HepG2 (cell line): Measurements from ENCODE around the gene TMEM258. TPM values are rescaled to one million over a fixed set of nuclear protein-coding genes. Genes with fewer than 3 reads are reported as not detected.
A peak's percentile ranks its signal among the peaks of the same experiment; 100 is the strongest.

ENCODE experiments used
- AGO2 ChIP-seq: fragments of 200-400 bp; formaldehyde crosslinking; optimal IDR thresholded peaks from 2 replicates; pipeline ENCODE3; 2017; ENCODE audit warnings: mild to moderate bottlenecking, low read depth, low read length, moderate library complexity
- HNRNPL ChIP-seq: fragments of 200-400 bp; formaldehyde crosslinking; IDR thresholded peaks from 2 replicates; pipeline ENCODE4 v1.6.1; 2017; ENCODE audit warnings: mild to moderate bottlenecking, low read depth, low read length
- KDM1A ChIP-seq: IDR thresholded peaks from 2 replicates; pipeline ENCODE4 v1.6.1; 2016; ENCODE audit warnings: missing compliant biosample characterization
- NCOR1 ChIP-seq: fragments of 200-600 bp; sonication (generic); IDR thresholded peaks from 2 replicates; pipeline ENCODE4 v1.7.0; 2017; ENCODE audit warnings: antibody characterized with exemption, low read length, borderline replicate concordance
- NRL ChIP-seq: sonication (generic); formaldehyde crosslinking; IDR thresholded peaks from 2 replicates; pipeline ENCODE4 v1.5.0; 2020; ENCODE audit warnings: missing genetic modification reagents, mild to moderate bottlenecking, moderate library complexity, borderline replicate concordance
- POLR2A ChIP-seq, 2 experiments: IDR thresholded peaks; 2 replicates each; pipeline ENCODE4 v1.6.1; 2011; ENCODE audit warnings: low read depth in 2 of 2, low read length in 2 of 2, mild to moderate bottlenecking in 1 of 2, moderate library complexity in 1 of 2; ENCODE audit not compliant: insufficient read depth in 1 of 2
- SALL1 ChIP-seq: sonication (generic); formaldehyde crosslinking; IDR thresholded peaks from 2 replicates; pipeline ENCODE4 v1.8.0; 2022; ENCODE audit warnings: mild to moderate bottlenecking, missing genetic modification reagents
- SOX6 ChIP-seq, 2 experiments: fragments of 450-650 bp in 1 of 2; sonication (generic) in 1 of 2; formaldehyde crosslinking in 1 of 2; IDR thresholded peaks; 2 replicates each; pipeline versions ENCODE4 v1.4.0 to v1.6.1; 2017 to 2020; ENCODE audit warnings: antibody characterized with exemption in 1 of 2, mild to moderate bottlenecking in 1 of 2, missing genetic modification reagents in 1 of 2
- ZNF205 ChIP-seq: IDR thresholded peaks from 2 replicates; pipeline ENCODE4 v1.6.1; 2018; ENCODE audit warnings: missing biosample characterization, missing genetic modification reagents
- ZNF335 ChIP-seq: sonication (generic); formaldehyde crosslinking; IDR thresholded peaks from 2 replicates; pipeline ENCODE4 v1.4.0; 2020; ENCODE audit warnings: missing genetic modification reagents
- ZNF350 ChIP-seq: sonication (generic); formaldehyde crosslinking; IDR thresholded peaks from 2 replicates; pipeline ENCODE4 v1.4.0; 2020; ENCODE audit warnings: mild to moderate bottlenecking, low read depth, missing genetic modification reagents, borderline replicate concordance
- ZNF563 ChIP-seq: sonication (generic); formaldehyde crosslinking; IDR thresholded peaks from 2 replicates; pipeline ENCODE4 v1.8.0; 2022; ENCODE audit warnings: mild to moderate bottlenecking, moderate library complexity, missing genetic modification reagents
- ZNF572 ChIP-seq: sonication (generic); formaldehyde crosslinking; IDR thresholded peaks from 2 replicates; pipeline ENCODE4 v1.5.1; 2020; ENCODE audit warnings: mild to moderate bottlenecking, missing genetic modification reagents
- ZNF7 ChIP-seq: IDR thresholded peaks from 2 replicates; pipeline ENCODE4 v1.6.1; 2016; ENCODE audit warnings: missing biosample characterization, missing genetic modification reagents
- polyA plus RNA-seq, 8 experiments: library from polyadenylated mRNA; depleted of rRNA in 3 of 8; stranded (reverse) in 7 of 8; unstranded in 1 of 8; fragments of >200 nt; fragmentation: Illumina TruSeq in 4 of 8; extraction: Trizol in 4 of 8; gene quantifications; 2 replicates each; pipeline versions ENCODE4 v1.2.1 to v1.2.3, GENCODE V29; 2011 to 2016; ENCODE audit warnings: low read depth in 4 of 8, missing spikeins in 1 of 8, mixed read lengths in 1 of 8; ENCODE audit not compliant: insufficient read depth in 1 of 8
- total RNA-seq, 5 experiments: library from RNA; depleted of rRNA; stranded (reverse); fragments of >200 nt; fragmentation: Illumina TruSeq; extraction: Trizol; gene quantifications; 2 replicates each; pipeline ENCODE4 v1.2.3, GENCODE V29; 2016; ENCODE audit warnings: low read depth in 1 of 5
- TF ChIP-seq, protein P1 (sequence below): sonication (generic); formaldehyde crosslinking; IDR thresholded peaks from 2 replicates; pipeline ENCODE4 v1.4.0; 2020; ENCODE audit warnings: mild to moderate bottlenecking, missing genetic modification reagents, borderline replicate concordance
- TF ChIP-seq, protein P2 (sequence below): fragments of 450-650 bp; IDR thresholded peaks from 2 replicates; pipeline ENCODE4 v1.6.1; 2017
- TF ChIP-seq, protein P3 (sequence below): sonication (generic); formaldehyde crosslinking; IDR thresholded peaks from 2 replicates; pipeline ENCODE4 v1.5.1; 2020; ENCODE audit warnings: mild to moderate bottlenecking, missing genetic modification reagents, moderate library complexity

The TMEM258 gene
- total and polyA plus RNA-seq, 2 of the 13 experiments (the other 11 are each of a cell fraction or from before 2014, with no cell fraction given) = 175 to 424 TPM

DNA sequence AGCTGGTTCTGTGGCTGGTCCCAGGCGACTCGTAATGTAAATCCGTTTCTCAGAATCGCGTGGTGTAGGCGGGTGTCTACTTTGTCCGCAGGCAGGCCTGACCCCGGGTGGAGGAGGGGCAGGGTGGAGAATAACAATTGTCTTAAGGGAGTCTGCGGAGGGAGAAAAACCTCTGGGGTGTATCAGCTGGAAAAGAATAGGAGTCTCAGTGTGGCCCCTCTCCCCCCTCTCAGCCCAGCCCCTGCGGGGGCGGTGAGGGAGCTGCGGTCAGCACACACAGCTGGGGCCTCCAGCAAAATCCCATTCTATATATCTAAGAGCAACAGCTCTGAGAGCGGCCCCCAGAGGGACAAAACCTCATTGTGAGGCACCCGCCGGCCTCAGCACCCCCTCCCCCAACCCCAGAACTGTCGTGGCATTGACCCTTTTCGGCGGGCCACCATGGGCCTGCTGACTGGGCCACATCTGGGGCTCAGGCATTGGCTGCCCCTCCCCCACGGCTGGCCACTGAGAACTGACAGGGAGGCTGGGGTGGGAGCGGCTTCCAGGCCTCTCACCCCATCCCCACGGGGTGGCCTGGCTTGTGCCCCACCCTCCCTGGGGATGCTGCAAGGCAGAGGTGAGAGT is 42.7 kb downstream of the TMEM258 start (continued):
- TF ChIP-seq, protein P1, sequence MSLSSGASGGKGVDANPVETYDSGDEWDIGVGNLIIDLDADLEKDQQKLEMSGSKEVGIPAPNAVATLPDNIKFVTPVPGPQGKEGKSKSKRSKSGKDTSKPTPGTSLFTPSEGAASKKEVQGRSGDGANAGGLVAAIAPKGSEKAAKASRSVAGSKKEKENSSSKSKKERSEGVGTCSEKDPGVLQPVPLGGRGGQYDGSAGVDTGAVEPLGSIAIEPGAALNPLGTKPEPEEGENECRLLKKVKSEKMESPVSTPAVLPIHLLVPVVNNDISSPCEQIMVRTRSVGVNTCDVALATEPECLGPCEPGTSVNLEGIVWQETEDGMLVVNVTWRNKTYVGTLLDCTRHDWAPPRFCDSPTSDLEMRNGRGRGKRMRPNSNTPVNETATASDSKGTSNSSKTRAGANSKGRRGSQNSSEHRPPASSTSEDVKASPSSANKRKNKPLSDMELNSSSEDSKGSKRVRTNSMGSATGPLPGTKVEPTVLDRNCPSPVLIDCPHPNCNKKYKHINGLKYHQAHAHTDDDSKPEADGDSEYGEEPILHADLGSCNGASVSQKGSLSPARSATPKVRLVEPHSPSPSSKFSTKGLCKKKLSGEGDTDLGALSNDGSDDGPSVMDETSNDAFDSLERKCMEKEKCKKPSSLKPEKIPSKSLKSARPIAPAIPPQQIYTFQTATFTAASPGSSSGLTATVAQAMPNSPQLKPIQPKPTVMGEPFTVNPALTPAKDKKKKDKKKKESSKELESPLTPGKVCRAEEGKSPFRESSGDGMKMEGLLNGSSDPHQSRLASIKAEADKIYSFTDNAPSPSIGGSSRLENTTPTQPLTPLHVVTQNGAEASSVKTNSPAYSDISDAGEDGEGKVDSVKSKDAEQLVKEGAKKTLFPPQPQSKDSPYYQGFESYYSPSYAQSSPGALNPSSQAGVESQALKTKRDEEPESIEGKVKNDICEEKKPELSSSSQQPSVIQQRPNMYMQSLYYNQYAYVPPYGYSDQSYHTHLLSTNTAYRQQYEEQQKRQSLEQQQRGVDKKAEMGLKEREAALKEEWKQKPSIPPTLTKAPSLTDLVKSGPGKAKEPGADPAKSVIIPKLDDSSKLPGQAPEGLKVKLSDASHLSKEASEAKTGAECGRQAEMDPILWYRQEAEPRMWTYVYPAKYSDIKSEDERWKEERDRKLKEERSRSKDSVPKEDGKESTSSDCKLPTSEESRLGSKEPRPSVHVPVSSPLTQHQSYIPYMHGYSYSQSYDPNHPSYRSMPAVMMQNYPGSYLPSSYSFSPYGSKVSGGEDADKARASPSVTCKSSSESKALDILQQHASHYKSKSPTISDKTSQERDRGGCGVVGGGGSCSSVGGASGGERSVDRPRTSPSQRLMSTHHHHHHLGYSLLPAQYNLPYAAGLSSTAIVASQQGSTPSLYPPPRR (CRISPR knock-in tag) = no peak
- TF ChIP-seq ZNF572 (CRISPR knock-in tag) = no peak
- TF ChIP-seq SALL1 (CRISPR knock-in tag) = peak; percentile 17; the same call in 1 of the 2 replicates
- no peak for TF ChIP-seq ZNF335
- TF ChIP-seq AGO2 = peak; percentile 58
- TF ChIP-seq ZNF563 (CRISPR knock-in tag) = no peak
- TF ChIP-seq POLR2A (IDR thresholded peaks at IDR 0.05; ENCODE audit: insufficient read depth in 1 of 2, low read depth in 2 of 2, low read length in 2 of 2) = 0 out of 4 replicates have a peak, but pooled peaks of 1 of the 2 experiments have one; percentile 27
- TF ChIP-seq ZNF205 (CRISPR knock-in tag) = no peak
- 0 out of 2 replicates have a peak, but pooled peaks have one; percentile 23 for TF ChIP-seq KDM1A (CRISPR knock-in tag)
- TF ChIP-seq, protein P2, sequence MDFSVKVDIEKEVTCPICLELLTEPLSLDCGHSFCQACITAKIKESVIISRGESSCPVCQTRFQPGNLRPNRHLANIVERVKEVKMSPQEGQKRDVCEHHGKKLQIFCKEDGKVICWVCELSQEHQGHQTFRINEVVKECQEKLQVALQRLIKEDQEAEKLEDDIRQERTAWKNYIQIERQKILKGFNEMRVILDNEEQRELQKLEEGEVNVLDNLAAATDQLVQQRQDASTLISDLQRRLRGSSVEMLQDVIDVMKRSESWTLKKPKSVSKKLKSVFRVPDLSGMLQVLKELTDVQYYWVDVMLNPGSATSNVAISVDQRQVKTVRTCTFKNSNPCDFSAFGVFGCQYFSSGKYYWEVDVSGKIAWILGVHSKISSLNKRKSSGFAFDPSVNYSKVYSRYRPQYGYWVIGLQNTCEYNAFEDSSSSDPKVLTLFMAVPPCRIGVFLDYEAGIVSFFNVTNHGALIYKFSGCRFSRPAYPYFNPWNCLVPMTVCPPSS = no peak
- TF ChIP-seq SOX6 (IDR thresholded peaks at IDR 0.05) = no peak
- peak; percentile 71 for TF ChIP-seq SOX6 (CRISPR knock-in tag; IDR thresholded peaks at IDR 0.05)
- no peak for TF ChIP-seq ZNF7 (CRISPR knock-in tag)
- 0 out of 2 replicates have a peak, but pooled peaks have one; percentile 37 for TF ChIP-seq NRL (CRISPR knock-in tag)
- TF ChIP-seq, protein P3, sequence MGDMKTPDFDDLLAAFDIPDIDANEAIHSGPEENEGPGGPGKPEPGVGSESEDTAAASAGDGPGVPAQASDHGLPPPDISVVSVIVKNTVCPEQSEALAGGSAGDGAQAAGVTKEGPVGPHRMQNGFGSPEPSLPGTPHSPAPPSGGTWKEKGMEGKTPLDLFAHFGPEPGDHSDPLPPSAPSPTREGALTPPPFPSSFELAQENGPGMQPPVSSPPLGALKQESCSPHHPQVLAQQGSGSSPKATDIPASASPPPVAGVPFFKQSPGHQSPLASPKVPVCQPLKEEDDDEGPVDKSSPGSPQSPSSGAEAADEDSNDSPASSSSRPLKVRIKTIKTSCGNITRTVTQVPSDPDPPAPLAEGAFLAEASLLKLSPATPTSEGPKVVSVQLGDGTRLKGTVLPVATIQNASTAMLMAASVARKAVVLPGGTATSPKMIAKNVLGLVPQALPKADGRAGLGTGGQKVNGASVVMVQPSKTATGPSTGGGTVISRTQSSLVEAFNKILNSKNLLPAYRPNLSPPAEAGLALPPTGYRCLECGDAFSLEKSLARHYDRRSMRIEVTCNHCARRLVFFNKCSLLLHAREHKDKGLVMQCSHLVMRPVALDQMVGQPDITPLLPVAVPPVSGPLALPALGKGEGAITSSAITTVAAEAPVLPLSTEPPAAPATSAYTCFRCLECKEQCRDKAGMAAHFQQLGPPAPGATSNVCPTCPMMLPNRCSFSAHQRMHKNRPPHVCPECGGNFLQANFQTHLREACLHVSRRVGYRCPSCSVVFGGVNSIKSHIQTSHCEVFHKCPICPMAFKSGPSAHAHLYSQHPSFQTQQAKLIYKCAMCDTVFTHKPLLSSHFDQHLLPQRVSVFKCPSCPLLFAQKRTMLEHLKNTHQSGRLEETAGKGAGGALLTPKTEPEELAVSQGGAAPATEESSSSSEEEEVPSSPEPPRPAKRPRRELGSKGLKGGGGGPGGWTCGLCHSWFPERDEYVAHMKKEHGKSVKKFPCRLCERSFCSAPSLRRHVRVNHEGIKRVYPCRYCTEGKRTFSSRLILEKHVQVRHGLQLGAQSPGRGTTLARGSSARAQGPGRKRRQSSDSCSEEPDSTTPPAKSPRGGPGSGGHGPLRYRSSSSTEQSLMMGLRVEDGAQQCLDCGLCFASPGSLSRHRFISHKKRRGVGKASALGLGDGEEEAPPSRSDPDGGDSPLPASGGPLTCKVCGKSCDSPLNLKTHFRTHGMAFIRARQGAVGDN (CRISPR knock-in tag) = peak; percentile 72
- peak; percentile 72 for TF ChIP-seq HNRNPL
- peak; percentile 22; the same call in 1 of the 2 replicates for TF ChIP-seq NCOR1
- no peak for TF ChIP-seq ZNF350 (CRISPR knock-in tag)
